DMS 273 treated with DMSO at 0.1 percent for 48 hours (cell line): Measurements from ENCODE around the gene KIF2C.
"Not testable (repeated sequence)": the region's sequence is repeated elsewhere in the genome, so short reads cannot be mapped to it uniquely, and the experiment has no call there.

Source experiments
- DNase-seq: peaks from one replicate; lab custom pipeline; 2025; lab: John Stamatoyannopoulos, UW

The KIF2C gene

GRCh38 chr1:44775930-44776729, 36.5 kb downstream of the KIF2C start:
- DNase-seq, result no peak

- DNase-seq, result no peak
Measured at GRCh38 chr1:44776730-44777068, 37.1 kb downstream of the KIF2C start.

- DNase-seq, result no peak
Measured at GRCh38 chr1:44777547-44777946, 37.9 kb downstream of the KIF2C start.

GRCh38 chr1:44777969-44778635, 38.5 kb downstream of the KIF2C start:
- no peak for DNase-seq

- no peak for DNase-seq
Measured at GRCh38 chr1:44778705-44779576, 39.3 kb downstream of the KIF2C start.

GRCh38 chr1:44780583-44781121, 41.0 kb downstream of the KIF2C start:
- DNase-seq, result no peak

- DNase-seq, result no peak
Measured at GRCh38 chr1:44783697-44784093, 44.1 kb downstream of the KIF2C start.

- no peak for DNase-seq
Measured at GRCh38 chr1:44784094-44785028, 44.7 kb downstream of the KIF2C start.

GRCh38 chr1:44785029-44785380, 45.4 kb downstream of the KIF2C start:
- no peak for DNase-seq

- DNase-seq, result no peak
Measured at GRCh38 chr1:44785501-44786137, 46.0 kb downstream of the KIF2C start.

- DNase-seq, result no peak
Measured at GRCh38 chr1:44786138-44786840, 46.7 kb downstream of the KIF2C start.

- no peak for DNase-seq
Measured at GRCh38 chr1:44786841-44787426, 47.3 kb downstream of the KIF2C start.

GRCh38 chr1:44787506-44787905, 47.9 kb downstream of the KIF2C start:
- no peak for DNase-seq

- no peak for DNase-seq
Measured at GRCh38 chr1:44788120-44788860, 48.7 kb downstream of the KIF2C start, which contains the start of gene BEST4. TSS of gene BEST4 (minus strand) at chr1:44788170. CDS start at chr1:44787705, 465 bp downstream.

- DNase-seq, result no peak
Measured at GRCh38 chr1:44790968-44791801, 51.5 kb downstream of the KIF2C start.

- no peak for DNase-seq
Measured at GRCh38 chr1:44792736-44793502, 53.3 kb downstream of the KIF2C start.

- DNase-seq, result not testable (repeated sequence)
Measured at GRCh38 chr1:44797886-44798285, 58.2 kb downstream of the KIF2C start.
